GM12873 (cell line): Measurements from ENCODE around the gene SLC28A2.

Experiments
- CTCF ChIP-seq: IDR thresholded peaks from 2 replicates; pipeline ENCODE4 v1.5.1; 2012; ENCODE audit warnings: low read depth, mild to moderate bottlenecking, moderate library complexity, low read length, control low read depth; ENCODE audit not compliant: insufficient read depth; ENCODE audit errors: missing control alignments

The SLC28A2 gene

GRCh38 chr15:45251888-45252287 is at the start of gene SLC28A2:
Gene SLC28A2 (plus strand): TSS chr15:45252234. CDS start chr15:45253216, 982 bp downstream.
- no peak for TF ChIP-seq CTCF

GRCh38 chr15:45203182-45203581 is 48.9 kb upstream of the SLC28A2 start:
- no peak for TF ChIP-seq CTCF

GRCh38 chr15:45205192-45205591 is 46.8 kb upstream of the SLC28A2 start:
- TF ChIP-seq CTCF, result peak; percentile 98

- no peak for TF ChIP-seq CTCF
Observed at GRCh38 chr15:45212493-45212892, 39.5 kb upstream of the SLC28A2 start.

- no peak for TF ChIP-seq CTCF
Observed at GRCh38 chr15:45221053-45221599, 30.9 kb upstream of the SLC28A2 start.

GRCh38 chr15:45221967-45222366 is 30.1 kb upstream of the SLC28A2 start:
- no peak for TF ChIP-seq CTCF

GRCh38 chr15:45224621-45225217 is 27.3 kb upstream of the SLC28A2 start:
- TF ChIP-seq CTCF, result no peak
